Measurements from ENCODE around the gene ENTPD2.

The ENTPD2 gene

GRCh38 chr9:137030006-137030405 lies 23.9 kb downstream of the ENTPD2 start:
- no peak for DNase-seq (ENCODE audit: low spot score)

- DNase-seq (ENCODE audit: low spot score): peak; percentile 87
Measured at GRCh38 chr9:137029058-137029936, 24.6 kb downstream of the ENTPD2 start.

DNA sequence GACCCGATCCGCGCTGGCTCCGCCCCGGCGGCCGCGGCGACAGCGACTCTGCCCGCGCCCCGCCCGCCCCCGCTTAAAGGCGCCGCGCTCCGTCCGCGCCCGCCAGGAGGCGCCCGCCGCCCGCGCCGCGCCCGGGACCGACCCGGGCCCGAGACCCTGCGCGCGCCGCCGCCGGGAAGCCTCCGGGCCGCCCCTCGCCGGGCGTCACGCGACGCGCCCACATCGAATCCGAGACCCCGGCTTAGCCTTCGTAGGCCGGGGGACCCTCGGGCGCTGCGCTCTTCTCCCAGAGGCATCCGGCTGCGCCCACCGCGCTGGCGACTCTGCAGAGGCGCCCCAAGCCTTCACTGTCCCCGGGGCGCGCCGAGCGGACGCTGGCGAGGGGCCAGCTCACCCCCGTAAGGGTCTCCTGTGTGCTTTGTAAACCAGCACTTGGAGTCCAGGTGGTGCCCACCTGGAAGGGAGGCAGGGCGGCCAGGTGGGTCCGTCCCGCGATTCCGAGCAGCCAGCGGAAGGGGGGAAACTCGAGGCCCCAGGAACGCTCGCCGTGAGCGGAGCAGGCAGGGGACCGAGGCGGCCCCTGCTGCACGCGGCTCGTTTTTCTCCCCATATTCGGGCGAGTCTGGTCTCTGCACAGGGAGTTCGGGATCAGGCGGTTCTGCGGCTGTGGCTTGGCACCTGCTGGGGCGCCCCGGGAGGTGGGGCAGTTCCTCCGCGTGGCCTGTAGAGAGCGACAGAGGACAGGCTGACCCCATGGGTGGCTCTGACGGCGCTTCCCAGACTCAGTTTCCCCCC lies 25.4 kb downstream of the ENTPD2 start:
- DNase-seq (ENCODE audit: low spot score): peak; percentile 86

GRCh38 chr9:137027369-137028262 lies 26.2 kb downstream of the ENTPD2 start, which contains the start of gene ABCA2:
ABCA2 (minus strand) TSS chr9:137028237; CDS start chr9:137028140, 97 bp downstream.
- DNase-seq (ENCODE audit: low spot score): peak; percentile 72

GRCh38 chr9:137026828-137027227 lies 27.0 kb downstream of the ENTPD2 start:
- DNase-seq (ENCODE audit: low spot score): no peak

DNA sequence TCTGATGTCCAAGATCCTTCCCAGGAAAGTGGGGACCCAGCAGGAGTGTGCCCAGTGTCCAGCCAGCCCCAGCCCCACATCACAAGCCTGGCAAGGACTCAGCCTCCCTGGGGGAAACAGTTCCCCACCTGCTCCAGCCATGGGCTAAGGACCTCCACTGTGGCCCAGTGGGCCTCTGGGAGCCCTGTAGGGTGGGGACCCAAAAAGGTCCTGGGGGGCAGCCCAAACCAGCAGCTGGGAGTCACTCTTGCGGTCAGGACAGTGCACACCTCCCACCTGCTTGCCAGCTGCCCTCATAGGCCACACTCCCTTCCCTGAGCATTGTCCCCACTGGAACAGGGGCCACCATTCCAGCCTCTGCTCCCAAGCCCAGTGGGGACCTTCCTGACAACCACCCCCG lies 27.5 kb downstream of the ENTPD2 start:
- no peak for DNase-seq (ENCODE audit: low spot score)

DNA sequence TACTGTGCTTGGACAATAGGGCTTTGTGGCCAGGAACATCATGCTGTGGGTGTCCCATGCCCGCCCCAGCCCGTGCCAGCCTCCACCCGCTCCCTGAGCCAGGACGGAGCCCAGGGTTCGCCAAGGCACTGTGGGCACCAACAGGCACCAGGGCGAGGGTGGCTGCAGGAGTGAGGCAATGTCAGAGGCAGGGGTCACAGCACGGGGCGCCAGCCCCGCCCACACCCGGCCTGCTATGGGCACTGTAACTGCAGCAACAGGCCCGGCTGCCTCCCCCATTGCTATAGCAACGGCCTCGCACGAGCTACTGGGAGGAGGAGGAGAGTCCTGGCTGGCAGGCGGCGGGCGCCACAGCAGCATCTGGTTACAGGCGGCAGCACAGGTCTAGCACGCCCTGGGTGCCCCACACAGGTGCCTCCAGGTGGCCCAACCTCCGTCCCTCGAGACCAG lies 28.3 kb downstream of the ENTPD2 start:
- no peak for DNase-seq (ENCODE audit: low spot score)

- DNase-seq (ENCODE audit: low spot score): no peak
Measured at GRCh38 chr9:137023583-137023991, 30.3 kb downstream of the ENTPD2 start.

- peak; percentile 60 for DNase-seq (ENCODE audit: low spot score)
Measured at GRCh38 chr9:137023157-137023556, 30.7 kb downstream of the ENTPD2 start.

DNA sequence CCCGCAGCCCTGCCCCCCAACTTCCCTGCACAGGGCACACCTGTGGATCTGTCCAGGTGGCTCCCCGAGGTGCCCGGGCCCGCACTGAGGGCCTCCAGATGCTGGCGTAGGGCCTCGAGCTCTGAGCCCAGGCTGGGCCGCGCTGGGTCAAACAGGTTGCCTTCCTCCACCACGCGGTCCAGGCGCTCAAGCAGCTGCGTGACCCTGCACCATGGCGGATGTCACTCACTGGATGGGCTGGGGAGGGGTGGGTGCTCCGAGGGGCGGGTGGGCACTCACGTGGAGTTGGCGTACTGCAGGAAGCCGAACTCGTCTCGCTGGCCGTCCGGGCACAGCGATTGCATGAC lies 31.2 kb downstream of the ENTPD2 start:
- no peak for DNase-seq (ENCODE audit: low spot score)

GRCh38 chr9:137021979-137022661 lies 31.7 kb downstream of the ENTPD2 start:
- DNase-seq (ENCODE audit: low spot score): peak; percentile 99

GRCh38 chr9:137021568-137021978 lies 32.3 kb downstream of the ENTPD2 start:
- no peak for DNase-seq (ENCODE audit: low spot score)

DNA sequence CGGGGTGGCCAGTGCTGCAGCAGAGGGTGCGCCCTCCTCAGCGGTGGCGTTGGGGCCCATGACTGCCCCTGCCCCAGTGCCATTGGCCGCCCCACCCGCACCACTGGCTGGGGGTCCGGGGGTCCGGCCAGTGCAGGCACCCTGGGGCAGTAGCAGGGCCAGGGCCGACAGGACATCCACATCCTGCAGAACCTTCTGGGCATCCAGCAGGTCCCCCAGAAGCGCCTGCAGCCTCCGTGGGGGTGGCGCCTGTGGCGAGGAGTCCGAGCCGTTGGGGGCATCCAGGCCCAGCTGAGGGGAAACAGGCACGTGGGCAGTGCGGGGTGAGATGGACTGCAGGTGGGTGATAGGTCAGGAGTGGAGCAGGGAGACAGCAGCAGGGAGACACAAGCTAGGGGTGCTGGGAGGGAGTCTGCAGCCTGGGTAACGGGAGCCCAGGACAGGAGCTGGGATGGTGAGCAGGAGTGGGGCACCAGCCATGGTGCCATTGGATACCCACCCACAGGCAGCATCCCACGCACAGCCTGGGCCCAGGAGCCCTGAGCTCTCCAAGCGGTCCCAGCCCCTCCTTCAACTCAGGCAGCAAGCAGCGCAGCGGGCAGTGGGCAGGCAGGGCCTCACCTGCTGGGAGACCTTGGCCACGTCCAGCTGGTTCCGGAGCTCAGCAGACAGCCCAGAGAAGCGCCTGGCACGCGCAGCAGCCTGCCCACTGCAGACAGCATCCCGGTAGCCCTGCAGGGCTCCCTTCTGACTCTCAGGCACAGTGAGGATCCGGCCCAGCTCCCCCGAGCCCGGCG lies 32.9 kb downstream of the ENTPD2 start:
- DNase-seq (ENCODE audit: low spot score): no peak

- no peak for DNase-seq (ENCODE audit: low spot score)
Measured at GRCh38 chr9:137019891-137020683, 33.8 kb downstream of the ENTPD2 start.

GRCh38 chr9:137018761-137019559 lies 34.9 kb downstream of the ENTPD2 start:
- no peak for DNase-seq (ENCODE audit: low spot score)

GRCh38 chr9:137017791-137018497 lies 35.9 kb downstream of the ENTPD2 start:
- DNase-seq (ENCODE audit: low spot score): no peak

DNA sequence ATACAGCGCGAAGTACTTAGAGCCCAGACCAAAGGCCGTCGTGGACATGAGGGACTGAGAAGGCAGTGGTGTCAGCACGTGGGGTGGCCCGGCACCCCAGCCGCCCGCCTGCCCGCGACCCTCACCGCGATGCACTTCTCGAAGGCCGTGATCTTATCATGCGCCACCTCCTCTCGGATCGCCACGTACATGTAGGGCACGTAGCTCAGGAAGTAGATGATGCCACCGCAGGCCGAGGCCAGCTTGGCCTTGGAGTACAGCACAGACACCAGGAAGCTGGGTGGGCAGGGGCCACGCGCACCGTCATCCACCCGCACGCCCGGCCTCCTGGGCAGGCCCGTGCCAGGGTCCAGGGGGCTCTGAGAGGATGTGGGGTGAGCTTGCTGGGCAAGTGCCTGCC lies 36.8 kb downstream of the ENTPD2 start:
- DNase-seq (ENCODE audit: low spot score): no peak

GRCh38 chr9:137016436-137016835 lies 37.4 kb downstream of the ENTPD2 start:
- no peak for DNase-seq (ENCODE audit: low spot score)
